ENCODE results near the gene NCAPD2. TPM values are rescaled to one million over a fixed set of nuclear protein-coding genes. Genes with fewer than 3 reads are reported as not detected.

The NCAPD2 gene
- total RNA-seq, 1 experiment from 2014 or later: 114 TPM

DNA sequence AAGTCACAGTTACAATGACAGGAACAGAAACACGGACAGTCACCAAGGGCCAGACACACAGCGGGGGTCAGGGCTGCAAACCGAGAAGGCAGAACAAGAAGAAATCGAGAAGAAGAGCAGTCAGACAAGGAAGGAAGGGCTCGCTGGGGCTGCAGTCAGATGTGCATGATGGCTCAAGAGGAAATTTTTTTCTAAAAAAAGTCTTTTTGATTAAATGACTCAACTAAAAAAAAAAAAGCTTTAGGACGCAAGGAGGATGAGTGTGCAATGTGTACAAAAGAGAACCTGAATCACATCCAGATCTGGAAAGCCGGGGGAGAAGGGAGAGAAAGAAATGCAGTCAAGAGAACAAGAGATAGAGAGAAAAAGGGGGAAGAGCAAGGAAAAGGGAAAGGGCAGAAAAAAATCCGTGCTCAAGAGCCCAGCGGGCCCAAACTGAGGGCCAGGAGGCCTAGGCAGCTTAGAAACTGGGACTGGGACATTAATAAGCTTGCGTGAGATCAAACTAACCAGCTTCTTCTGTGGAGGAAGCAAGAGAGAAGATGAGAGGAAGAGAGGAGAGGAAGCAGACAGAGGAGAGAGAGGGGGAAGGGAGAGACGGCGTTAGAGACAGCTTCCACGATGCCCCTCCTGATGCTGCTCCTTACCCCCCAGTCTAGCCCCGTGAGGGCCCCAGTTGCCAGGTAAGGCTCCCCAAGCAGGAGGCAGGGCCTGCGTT lies 55.2 kb downstream of the NCAPD2 start:
- Histone ChIP-seq H2BK15ac (ENCODE audit: low read depth, low read length) (no peak overlapping the region), H3K56ac (ENCODE audit: insufficient read length, low read depth, low read length) (no peak overlapping the region), H2AFZ (ENCODE audit: low read length) (no peak overlapping the region), H2BK20ac (ENCODE audit: low read depth, low read length, poor library complexity, severe bottlenecking) (no peak overlapping the region), H3K27ac (ENCODE audit: insufficient read length, low read depth, low read length) (no peak overlapping the region), H3K23me2 (ENCODE audit: insufficient read length, low read depth, low read length, poor library complexity, severe bottlenecking) (no peaks in the 10 kb centered on the region), H2AK5ac (ENCODE audit: insufficient read length, low read length) (no peak overlapping the region), H4K8ac (replicated peaks; ENCODE audit: insufficient read length, low read depth, low read length) (no peak overlapping the region), H4K91ac (ENCODE audit: insufficient read length, low read depth, low read length) (no peak overlapping the region), H3K9ac (ENCODE audit: extremely low read depth, insufficient read length, low read length) (no peak overlapping the region), H3K4me2 (ENCODE audit: insufficient read depth, insufficient read length, low read length) (no peak overlapping the region), H2BK12ac (ENCODE audit: insufficient read length, low read depth, low read length) (no peak overlapping the region), H3K18ac (ENCODE audit: insufficient read length, low read depth, low read length) (no peak overlapping the region), H3K9me3 (ENCODE audit: control insufficient read depth, low read depth, low read length) (no peaks in the 10 kb centered on the region), H4K5ac (ENCODE audit: insufficient read length, low read depth, low read length) (no peak overlapping the region), H3K79me2 (ENCODE audit: insufficient read depth, low read length) (peaks cover 7% of the 10 kb centered on the region; the same call in 1 of the 2 replicates), H3K23ac (ENCODE audit: insufficient read length, low read depth, low read length) (no peak overlapping the region), H3T11ph (ENCODE audit: low read length) (no peak overlapping the region), H3K27me3 (ENCODE audit: insufficient read depth, low read length) (no peaks in the 10 kb centered on the region), H2BK120ac (ENCODE audit: low read depth, low read length, poor library complexity, severe bottlenecking) (no peak overlapping the region), H3K4me1 (ENCODE audit: insufficient read depth, low read length) (peaks cover 2% of the 10 kb centered on the region; the same call in 1 of the 2 replicates), H3K4ac (ENCODE audit: low read depth, low read length) (no peak overlapping the region), H4K20me1 (ENCODE audit: control insufficient read depth, insufficient read depth, insufficient read length) (no peaks in the 10 kb centered on the region), H2BK5ac (ENCODE audit: insufficient read length, low read length) (no peak overlapping the region), H3K14ac (ENCODE audit: insufficient read depth, low read length) (no peak overlapping the region), H3K79me1 (ENCODE audit: insufficient read depth, low read depth, low read length, poor library complexity, severe bottlenecking) (no peaks in the 10 kb centered on the region)
- Mint-ChIP-seq H3K27ac (peak overlapping the region in 2 of 3 experiments; percentile 1 to 2; a peak in 2 of 7 replicates), H3K4me3 (peak overlapping the region in 1 of 2 experiments; percentile 7; a peak in 1 of 5 replicates), H3K4me1 (peaks cover 15 to 25% of the 10 kb centered on the region in 2 experiments), H3K9me3 (no peaks in the 10 kb centered on the region; a peak in 1 of 5 replicates), H3K36me3 (ENCODE audit: insufficient read depth in 1 of 3, low read depth in 3 of 3) (peaks cover 34 to 63% (median 47%) of the 10 kb centered on the region in 3 experiments), H3K27me3 (ENCODE audit: low read depth) (no peaks in the 10 kb centered on the region)
- no CpG with 5 or more reads among the region's 15 CpGs for WGBS (ENCODE audit: extremely low coverage, insufficient read length, low lambda C conversion rate)
- no peak for DNase-seq
- TF ChIP-seq CTCF (conservative IDR thresholded peaks at IDR 0.05): no peak

Data from H9 (cell line).